Caco-2 (cell line): ENCODE results near the gene HOMER1. TPM values are rescaled to one million over a fixed set of nuclear protein-coding genes. Genes with fewer than 3 reads are reported as not detected.

Source experiments
- BruUV-seq: library from RNA; stranded (reverse); fragments of 400-500 nt; replicated peaks from 2 replicates; lab custom pipeline; 2021; lab: Mats Ljungman, UMichigan
- CTCF ChIA-PET: fragments of 300-600 bp; sonication (Branson Sonifier 250); formaldehyde crosslinking; loops from one replicate; lab custom pipeline; 2022; ENCODE audit warnings: antibody characterized with exemption; lab: Charles Lee
- POLR2A ChIA-PET: fragments of 300-600 bp; sonication (Branson Sonifier 250); formaldehyde crosslinking; loops from one replicate; lab custom pipeline; 2022; ENCODE audit warnings: antibody characterized with exemption; lab: Charles Lee
- DNase-seq, 2 experiments: peaks; one replicate each; pipeline versions ENCODE4 v3.0.0 to v3.0.0-alpha.2; 2020 to 2022
- H3K27me3 ChIP-seq: replicated peaks from 2 replicates; pipeline ENCODE4 v1.6.0; 2011; ENCODE audit warnings: low read length; ENCODE audit not compliant: control insufficient read depth, insufficient read depth
- H3K36me3 ChIP-seq: 2 replicates; pipeline ENCODE4 v1.5.1; 2011; ENCODE audit warnings: low read length; ENCODE audit not compliant: control insufficient read depth, insufficient read depth
- H3K4me1 ChIP-seq: fragments of 250-450 bp; sonication (Bioruptor Pico); 2 replicates; pipeline ENCODE4 v1.5.1; 2020; ENCODE audit warnings: mild to moderate bottlenecking
- H3K4me3 ChIP-seq: 2 replicates; pipeline ENCODE4 v1.5.1; 2011; ENCODE audit warnings: low read depth, mild to moderate bottlenecking, control low read depth, low read length
- H3K9me3 ChIP-seq: fragments of 250-450 bp; sonication (Bioruptor Pico); 2 replicates; pipeline ENCODE4 v1.5.1; 2020; ENCODE audit warnings: mild to moderate bottlenecking, moderate library complexity
- H3K27ac Mint-ChIP-seq: one replicate; pipeline ENCODE4 v1.8.0; 2022; ENCODE audit warnings: mixed read lengths; ENCODE audit not compliant: unreplicated experiment
- H3K27me3 Mint-ChIP-seq: one replicate; pipeline ENCODE4 v1.8.0; 2022; ENCODE audit warnings: mixed read lengths; ENCODE audit not compliant: insufficient read depth, unreplicated experiment
- H3K36me3 Mint-ChIP-seq: one replicate; pipeline ENCODE4 v1.8.0; 2022; ENCODE audit warnings: mild to moderate bottlenecking, mixed read lengths; ENCODE audit not compliant: insufficient read depth, unreplicated experiment
- H3K4me1 Mint-ChIP-seq: one replicate; pipeline ENCODE4 v1.8.0; 2022; ENCODE audit warnings: low read depth, mixed read lengths; ENCODE audit not compliant: unreplicated experiment
- H3K4me3 Mint-ChIP-seq: one replicate; pipeline ENCODE4 v1.8.0; 2022; ENCODE audit warnings: mild to moderate bottlenecking, moderate library complexity, mixed read lengths; ENCODE audit not compliant: unreplicated experiment
- H3K9me3 Mint-ChIP-seq: one replicate; pipeline ENCODE4 v1.8.0; 2022; ENCODE audit warnings: mixed read lengths; ENCODE audit not compliant: unreplicated experiment
- intact Hi-C: fragments of 100-400 bp; cut with micrococcal nuclease; formaldehyde crosslinking; loops from one replicate; pipeline ENCODE4 v1.10.0; 2022; ENCODE audit not compliant: unreplicated experiment
- total RNA-seq: library from RNA; stranded (reverse); gene quantifications from 2 replicates; pipeline ENCODE4 v1.2.3, GENCODE V29; 2022
- TF ChIP-seq, protein P1 (sequence below), 2 experiments: fragments of 200-600 bp in 1 of 2; IDR thresholded peaks; 1 replicate in 1 of 2; 2 replicates in 1 of 2; pipeline versions ENCODE4 v1.5.1 to v1.8.0; 2011 to 2022; ENCODE audit warnings: antibody characterized with exemption in 1 of 2, control low read depth in 1 of 2, inconsistent platforms in 1 of 2, low read depth in 1 of 2, low read length in 1 of 2, mild to moderate bottlenecking in 1 of 2, moderate library complexity in 1 of 2; ENCODE audit not compliant: insufficient read depth in 1 of 2, severe bottlenecking in 1 of 2, unreplicated experiment in 1 of 2

HOMER1 gene
- total RNA-seq, 1 experiment from 2014 or later = 22.2 TPM

- H3K27me3 Mint-ChIP-seq = peaks cover 2% of the 10 kb centered on the region
- no TSS peak for BruUV-seq
- H3K4me3 Mint-ChIP-seq = no peak overlapping the region
- TF ChIP-seq, protein P1, sequence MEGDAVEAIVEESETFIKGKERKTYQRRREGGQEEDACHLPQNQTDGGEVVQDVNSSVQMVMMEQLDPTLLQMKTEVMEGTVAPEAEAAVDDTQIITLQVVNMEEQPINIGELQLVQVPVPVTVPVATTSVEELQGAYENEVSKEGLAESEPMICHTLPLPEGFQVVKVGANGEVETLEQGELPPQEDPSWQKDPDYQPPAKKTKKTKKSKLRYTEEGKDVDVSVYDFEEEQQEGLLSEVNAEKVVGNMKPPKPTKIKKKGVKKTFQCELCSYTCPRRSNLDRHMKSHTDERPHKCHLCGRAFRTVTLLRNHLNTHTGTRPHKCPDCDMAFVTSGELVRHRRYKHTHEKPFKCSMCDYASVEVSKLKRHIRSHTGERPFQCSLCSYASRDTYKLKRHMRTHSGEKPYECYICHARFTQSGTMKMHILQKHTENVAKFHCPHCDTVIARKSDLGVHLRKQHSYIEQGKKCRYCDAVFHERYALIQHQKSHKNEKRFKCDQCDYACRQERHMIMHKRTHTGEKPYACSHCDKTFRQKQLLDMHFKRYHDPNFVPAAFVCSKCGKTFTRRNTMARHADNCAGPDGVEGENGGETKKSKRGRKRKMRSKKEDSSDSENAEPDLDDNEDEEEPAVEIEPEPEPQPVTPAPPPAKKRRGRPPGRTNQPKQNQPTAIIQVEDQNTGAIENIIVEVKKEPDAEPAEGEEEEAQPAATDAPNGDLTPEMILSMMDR (IDR thresholded peaks at IDR 0.05; ENCODE audit: insufficient read depth in 1 of 2, low read depth in 1 of 2, low read length in 1 of 2, severe bottlenecking in 1 of 2, unreplicated experiment in 1 of 2) = no peak
- POLR2A ChIA-PET = no interaction called here
- Histone ChIP-seq H3K9me3 (peaks cover 6% of the 10 kb centered on the region; the same call in 1 of the 2 replicates), H3K27me3 (no peaks in the 10 kb centered on the region), H3K4me3 (no peak overlapping the region), H3K4me1 (no peaks in the 10 kb centered on the region), H3K36me3 (no peaks in the 10 kb centered on the region)
- H3K36me3 Mint-ChIP-seq = no peaks in the 10 kb centered on the region
- DNase-seq = no peak
- H3K27ac Mint-ChIP-seq = no peak overlapping the region
- CTCF ChIA-PET = interaction anchor here (0.6 kb wide), 1 partner anchor 14 kb away, joined by 5 read pairs; no protein-coding TSS in a partner anchor
- no peaks in the 10 kb centered on the region for H3K4me1 Mint-ChIP-seq
- intact Hi-C loops = no loop called here
- peaks cover 9% of the 10 kb centered on the region for H3K9me3 Mint-ChIP-seq
These were observed 12.6 kb upstream of the HOMER1 start for GRCh38 chr5:79526493-79526892.

DNA sequence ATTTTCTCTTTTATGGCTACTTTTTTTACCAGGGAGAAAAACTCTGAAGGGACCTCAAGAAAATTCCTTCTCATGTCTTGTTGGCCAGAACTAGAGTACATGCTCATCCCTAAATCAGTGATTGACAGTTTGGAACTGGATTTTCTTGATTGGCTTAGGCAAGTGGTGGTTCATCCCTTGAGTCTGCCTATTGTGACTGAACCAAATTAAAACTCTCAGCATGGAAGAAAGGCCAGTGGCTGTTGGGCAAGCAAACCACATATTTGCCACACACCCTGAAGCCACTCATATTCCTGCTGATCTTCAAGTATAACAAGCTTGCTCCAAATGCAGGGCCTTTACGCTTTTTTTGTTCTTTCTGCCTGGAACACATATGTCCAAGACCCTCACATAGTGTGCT is 7.2 kb upstream of the HOMER1 start:
- H3K9me3 ChIP-seq = peaks cover 6% of the 10 kb centered on the region; the same call in 1 of the 2 replicates
- peaks cover 8% of the 10 kb centered on the region; the same call in 1 of the 2 replicates for H3K4me1 ChIP-seq
- H3K4me3 ChIP-seq = no peak overlapping the region
- Mint-ChIP-seq H3K27me3 (peaks cover 2% of the 10 kb centered on the region), H3K9me3 (peaks cover 9% of the 10 kb centered on the region), H3K4me1 (peaks cover 10% of the 10 kb centered on the region), H3K4me3 (no peak overlapping the region), H3K27ac (no peak overlapping the region), H3K36me3 (no peaks in the 10 kb centered on the region)
- no peaks in the 10 kb centered on the region for H3K27me3 ChIP-seq
- no peak for DNase-seq
- no TSS peak for BruUV-seq
- POLR2A ChIA-PET = no interaction called here
- CTCF ChIA-PET = no interaction called here
- no peaks in the 10 kb centered on the region for H3K36me3 ChIP-seq
- TF ChIP-seq, protein P1 (IDR thresholded peaks at IDR 0.05; ENCODE audit: insufficient read depth in 1 of 2, low read depth in 1 of 2, low read length in 1 of 2, severe bottlenecking in 1 of 2, unreplicated experiment in 1 of 2) = no peak
- intact Hi-C loops = no loop called here

DNA sequence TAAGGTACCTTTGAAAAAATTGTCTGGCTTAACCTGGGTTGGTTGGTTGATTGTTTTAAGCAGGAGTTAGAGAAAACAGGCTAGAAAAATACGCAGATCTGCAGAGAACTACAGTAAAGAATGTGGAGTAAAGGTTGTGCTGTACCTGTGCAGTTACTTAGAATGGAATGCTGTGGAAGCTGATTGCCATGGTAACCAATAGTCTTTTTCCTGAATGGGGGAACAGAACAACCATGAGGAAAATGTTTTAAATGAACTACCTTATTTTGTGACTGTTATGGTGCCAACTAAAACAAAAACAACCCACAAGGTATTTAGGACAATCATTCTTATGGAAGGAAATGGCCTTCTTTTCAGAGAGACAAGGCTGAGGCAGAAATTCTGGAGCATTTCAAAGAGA is 4.8 kb upstream of the HOMER1 start:
- Mint-ChIP-seq H3K36me3 (peaks cover 10% of the 10 kb centered on the region), H3K4me1 (peaks cover 10% of the 10 kb centered on the region), H3K4me3 (no peak overlapping the region), H3K9me3 (no peaks in the 10 kb centered on the region), H3K27ac (peak overlapping the region; percentile 72), H3K27me3 (peaks cover 2% of the 10 kb centered on the region)
- BruUV-seq = no TSS peak
- CTCF ChIA-PET = no interaction called here
- intact Hi-C loops = no loop called here
- peak in 1 of 2 experiments; percentile 18 for DNase-seq
- H3K4me3 ChIP-seq = no peak overlapping the region
- no peaks in the 10 kb centered on the region for H3K9me3 ChIP-seq
- no peaks in the 10 kb centered on the region for H3K36me3 ChIP-seq
- POLR2A ChIA-PET = no interaction called here
- H3K4me1 ChIP-seq = peaks cover 8% of the 10 kb centered on the region; the same call in 1 of the 2 replicates
- TF ChIP-seq, protein P1 (IDR thresholded peaks at IDR 0.05; ENCODE audit: insufficient read depth in 1 of 2, low read depth in 1 of 2, low read length in 1 of 2, severe bottlenecking in 1 of 2, unreplicated experiment in 1 of 2) = peak in 1 of 2 experiments; percentile 1
- no peaks in the 10 kb centered on the region for H3K27me3 ChIP-seq
